HG02970 (cell line): Measurements from ENCODE around the gene NAV3.
A peak's percentile ranks its signal among the peaks of the same experiment; 100 is the strongest.

Experiments used
- ATAC-seq: cut with Tn5 transposase; IDR thresholded peaks from one replicate; pipeline ENCODE4 v1.9.1; 2021; ENCODE audit warnings: mild to moderate bottlenecking, moderate library complexity, moderate number of reproducible peaks; ENCODE audit not compliant: unreplicated experiment, low FRiP score

NAV3 gene

DNA sequence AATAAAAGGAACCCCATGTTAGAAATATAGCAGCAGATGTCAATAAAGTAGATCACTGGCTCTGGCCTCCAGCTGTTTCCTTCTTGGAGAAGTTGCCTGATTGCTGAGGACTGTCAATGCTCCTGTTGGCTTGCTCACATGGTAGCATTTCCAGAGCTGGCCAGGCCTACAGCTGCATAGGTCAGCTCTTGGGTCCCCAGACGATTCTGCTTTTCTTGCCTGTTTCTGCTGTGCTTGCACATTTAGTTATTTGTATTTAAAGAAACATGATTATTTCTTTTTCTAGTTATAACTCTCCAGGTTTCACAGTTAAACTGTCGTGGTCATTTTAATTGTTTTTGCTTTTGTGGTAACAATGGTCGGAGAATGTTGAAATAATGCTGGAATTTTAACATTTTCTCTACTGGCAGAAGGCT is 7.2 kb downstream of the NAV3 start:
- no peak for ATAC-seq

DNA sequence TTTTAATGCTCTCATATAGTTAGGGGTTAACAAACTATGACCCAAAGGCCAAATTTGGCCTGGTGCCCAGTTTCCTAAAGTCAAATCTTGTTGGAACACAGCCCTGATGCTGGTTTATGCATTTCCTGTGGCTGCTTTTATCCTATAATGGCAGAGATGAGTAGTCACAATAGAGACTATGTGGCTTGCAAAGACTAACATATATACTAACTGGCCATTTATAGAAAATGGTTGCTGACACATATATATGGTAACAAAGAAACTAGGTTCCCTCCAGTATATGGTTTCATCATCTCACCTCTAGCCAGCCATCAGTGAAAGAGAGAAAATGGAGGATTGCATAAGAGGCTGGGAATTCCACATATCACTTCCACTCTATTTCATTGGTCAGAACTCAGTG is 10.8 kb downstream of the NAV3 start:
- ATAC-seq, result no peak

DNA sequence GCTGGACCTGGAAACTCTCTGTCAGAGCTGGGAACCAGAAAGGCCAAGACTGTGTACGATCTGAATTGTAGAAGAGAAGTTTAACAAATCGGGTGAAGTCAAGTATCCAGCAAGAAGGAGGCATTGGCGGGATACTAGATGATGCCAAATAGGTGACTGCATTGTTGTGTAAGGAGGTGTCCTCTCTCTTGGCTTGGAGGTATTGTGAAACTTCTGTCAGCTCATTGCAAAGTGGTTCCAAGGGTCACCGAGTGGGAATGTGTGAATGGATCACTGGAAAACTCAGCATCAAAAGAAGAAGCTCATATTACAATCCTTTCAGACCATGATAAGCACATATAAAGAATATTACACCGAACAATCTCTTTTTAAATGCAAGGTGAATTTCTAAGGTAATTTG is 11.7 kb downstream of the NAV3 start:
- no peak for ATAC-seq

DNA sequence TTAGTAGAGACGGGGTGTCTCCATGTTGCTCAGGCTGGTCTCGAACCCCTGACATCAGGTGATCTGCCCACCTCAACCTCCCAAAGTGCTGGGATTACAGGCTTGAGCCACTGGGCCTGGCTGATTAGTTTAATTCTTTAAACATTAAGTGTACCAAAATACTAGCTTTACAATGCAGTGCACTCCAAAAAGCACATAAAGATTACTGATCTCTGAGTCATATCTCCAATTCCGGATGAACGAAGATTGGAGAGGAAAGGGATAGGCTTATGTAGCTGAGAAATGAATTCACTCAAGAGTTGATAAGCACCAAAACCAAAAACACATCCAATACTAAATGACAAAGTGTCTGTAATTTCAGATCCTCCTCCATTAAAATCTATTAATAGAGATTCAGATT is 15.1 kb downstream of the NAV3 start:
- no peak for ATAC-seq

DNA sequence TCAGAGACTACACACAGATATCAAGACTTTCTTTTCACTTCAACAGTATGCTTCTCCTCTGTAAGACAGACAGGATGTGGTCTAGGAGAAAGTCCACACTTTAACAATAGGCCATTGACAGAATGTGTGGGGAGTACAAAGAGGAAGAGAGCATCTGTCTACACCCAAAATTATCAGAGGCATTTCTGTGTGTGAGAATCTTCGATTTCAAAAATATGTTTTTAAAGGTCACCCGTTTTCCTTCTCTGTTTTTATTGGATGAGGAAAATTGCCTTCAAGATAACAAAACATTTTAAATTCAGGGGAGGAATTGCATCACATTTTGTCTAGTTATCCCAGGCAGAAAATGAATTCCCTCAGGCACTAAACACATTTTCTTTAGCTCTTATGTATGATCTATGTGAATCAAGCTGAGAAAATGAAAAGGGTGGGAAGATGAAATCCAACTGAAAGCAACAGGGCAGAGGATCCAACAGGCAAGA is 16.4 kb downstream of the NAV3 start:
- ATAC-seq, result peak; percentile 96

DNA sequence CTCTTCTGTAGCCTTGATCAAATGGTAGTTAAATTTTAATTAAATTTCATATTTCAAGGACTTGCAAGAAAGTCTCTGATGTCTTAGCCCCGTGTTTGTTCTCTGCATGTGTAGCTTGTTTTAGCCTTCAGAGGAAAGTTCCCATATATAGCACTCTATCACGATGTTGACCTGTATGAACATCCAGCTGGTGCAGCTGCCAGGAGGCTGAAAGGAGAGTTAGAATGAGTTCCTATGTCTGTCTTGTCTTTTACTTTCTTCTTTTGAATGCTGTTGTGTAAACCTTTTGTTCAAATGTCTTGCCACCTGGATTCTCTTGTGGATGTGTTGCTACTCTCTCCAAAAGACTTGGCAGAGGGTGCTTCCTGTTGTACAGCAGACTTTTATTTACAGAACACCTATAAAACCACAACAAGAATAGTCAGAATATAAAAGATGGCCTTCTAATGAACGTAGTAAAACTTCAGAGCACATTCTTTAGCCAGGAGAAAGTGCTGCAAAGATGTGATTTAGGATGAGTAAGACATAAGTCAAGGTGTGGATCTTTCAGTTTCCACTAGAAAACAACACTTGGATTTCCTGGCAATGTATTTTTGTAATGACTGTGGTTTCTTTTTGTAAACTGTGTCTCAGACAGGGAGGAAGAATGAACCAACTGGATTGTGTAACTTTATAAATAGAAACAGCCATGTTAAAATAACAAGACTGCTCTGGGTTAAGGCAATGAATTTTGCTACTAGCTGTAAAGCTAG is 17.2 kb downstream of the NAV3 start:
- ATAC-seq, result no peak

DNA sequence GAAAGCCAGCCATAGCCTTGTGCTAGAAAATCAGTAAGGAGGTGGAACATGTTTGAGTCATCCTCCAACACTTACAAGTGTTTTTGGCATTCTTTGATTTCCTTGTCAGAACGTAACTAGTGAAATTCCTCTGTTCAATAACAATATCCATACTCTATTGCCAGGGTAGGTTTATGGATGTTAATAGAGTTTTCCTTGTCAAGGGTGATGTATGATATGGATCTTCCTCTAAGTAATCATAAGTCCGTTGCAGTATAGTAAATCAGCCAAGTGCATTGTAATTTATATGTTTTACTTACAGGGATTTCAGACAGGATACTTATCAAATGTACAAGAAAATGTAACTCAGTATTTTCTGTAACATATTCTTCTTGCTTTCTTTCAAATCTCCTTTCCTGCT is 19.4 kb downstream of the NAV3 start:
- ATAC-seq, result no peak

DNA sequence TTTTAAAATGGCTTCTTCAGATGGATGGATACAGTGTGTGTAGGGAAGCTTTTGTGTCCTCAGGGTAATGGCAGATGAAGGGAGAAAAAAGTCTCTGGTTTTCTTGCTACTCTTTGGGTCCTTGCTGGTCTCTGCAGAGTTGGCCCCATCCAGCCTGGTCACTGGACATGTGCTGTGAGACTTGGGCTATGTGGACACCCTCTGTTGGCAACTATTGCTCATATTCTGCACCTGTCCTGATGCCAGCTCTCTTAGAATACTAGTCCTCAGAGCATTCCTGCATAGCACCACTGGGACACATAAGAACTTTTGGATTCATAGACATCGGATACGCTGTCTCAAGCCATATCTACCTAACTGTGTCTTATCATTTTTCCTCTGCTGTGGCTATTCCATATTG is 20.0 kb downstream of the NAV3 start:
- no peak for ATAC-seq

DNA sequence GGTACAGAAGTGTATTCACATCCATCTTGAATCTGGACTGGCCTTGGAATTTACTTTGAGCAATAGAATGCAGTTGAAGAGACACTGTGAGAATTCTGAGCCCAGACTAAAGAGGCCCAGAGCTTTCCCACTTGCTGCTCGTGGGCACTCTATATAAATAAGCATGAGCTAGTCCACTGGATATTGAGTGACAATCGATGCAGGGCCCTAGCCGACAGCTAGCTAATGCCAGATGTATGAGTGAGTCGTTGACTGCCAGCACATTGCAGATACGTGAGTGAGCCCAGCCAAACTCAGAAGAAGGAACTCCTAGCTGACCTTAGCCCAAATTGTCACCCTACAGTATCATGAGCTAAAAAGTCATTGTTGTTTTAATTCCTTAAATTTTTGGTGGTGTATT is 24.9 kb downstream of the NAV3 start:
- no peak for ATAC-seq

DNA sequence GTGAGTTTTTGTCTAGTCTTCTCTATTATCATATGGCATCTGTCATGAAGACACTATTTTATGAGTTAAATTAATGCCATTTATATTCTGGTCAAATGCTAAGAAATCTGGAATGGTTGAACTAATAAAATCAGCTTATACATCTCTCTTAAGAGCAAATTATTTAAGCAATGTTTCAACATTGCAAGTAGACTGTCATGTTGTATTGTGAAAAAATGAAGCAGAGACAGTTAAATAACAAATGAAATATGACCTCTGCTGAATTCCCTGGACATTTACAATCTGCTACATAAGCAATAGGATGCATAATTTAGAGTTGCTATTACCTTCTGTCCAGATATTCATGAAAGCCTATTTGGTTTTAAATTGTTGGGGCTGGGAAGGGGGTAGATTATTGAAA is 30.6 kb downstream of the NAV3 start:
- ATAC-seq, result no peak

DNA sequence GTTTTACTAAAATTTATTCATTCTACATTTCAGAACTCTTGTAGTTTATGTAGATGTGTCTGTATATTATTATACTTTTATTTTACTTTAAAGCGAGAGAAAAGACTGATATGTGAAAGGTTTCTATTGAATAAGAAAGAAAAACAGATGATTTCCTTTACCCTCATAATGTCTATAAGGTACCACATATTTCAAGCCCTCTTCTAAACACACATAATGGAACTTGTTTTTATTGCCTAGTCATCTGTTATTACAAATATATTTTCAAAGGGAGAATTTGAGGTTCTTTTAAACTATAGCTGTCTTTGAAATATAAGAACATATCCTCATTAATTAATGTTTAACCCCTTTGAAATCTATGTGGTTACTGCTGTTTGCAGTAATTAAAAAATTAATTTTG is 34.5 kb downstream of the NAV3 start:
- ATAC-seq, result no peak

DNA sequence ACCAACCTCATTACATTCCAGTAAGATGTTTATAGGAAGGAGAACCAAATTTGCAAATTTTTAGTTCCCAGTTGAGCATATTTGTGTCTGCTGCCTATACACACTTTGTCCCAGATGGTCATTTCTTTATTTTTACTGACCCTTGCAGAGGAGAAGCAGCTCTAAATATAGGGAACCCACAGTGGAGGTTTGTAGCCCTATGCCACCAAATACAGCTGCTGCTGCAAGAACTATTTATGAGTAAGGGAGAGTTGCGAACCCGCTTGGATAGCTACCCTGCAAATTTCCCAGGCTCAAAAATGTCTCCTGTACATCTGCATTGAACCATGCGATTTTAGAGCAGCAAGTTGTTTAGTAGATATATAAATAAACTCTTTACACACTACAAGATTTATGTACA is 48.2 kb downstream of the NAV3 start:
- no peak for ATAC-seq

DNA sequence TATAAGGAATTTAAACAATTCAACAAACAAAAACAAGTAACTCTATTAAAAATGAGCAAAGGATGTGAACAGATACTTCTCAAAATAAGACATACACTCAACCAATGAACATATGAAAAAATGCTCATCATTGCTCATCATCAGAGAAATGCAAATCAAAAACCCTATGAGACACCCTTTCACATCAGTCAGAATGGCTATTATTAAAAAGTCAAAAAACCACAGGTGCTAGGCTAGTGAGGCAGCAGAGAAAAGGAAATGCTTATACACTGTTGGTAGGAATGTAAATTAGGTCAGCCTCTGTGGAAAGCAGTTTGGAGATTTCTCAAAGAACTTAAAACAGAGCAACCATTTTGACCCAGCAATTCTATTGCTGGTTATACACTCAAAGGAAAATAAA is 52.0 kb downstream of the NAV3 start:
- no peak for ATAC-seq

DNA sequence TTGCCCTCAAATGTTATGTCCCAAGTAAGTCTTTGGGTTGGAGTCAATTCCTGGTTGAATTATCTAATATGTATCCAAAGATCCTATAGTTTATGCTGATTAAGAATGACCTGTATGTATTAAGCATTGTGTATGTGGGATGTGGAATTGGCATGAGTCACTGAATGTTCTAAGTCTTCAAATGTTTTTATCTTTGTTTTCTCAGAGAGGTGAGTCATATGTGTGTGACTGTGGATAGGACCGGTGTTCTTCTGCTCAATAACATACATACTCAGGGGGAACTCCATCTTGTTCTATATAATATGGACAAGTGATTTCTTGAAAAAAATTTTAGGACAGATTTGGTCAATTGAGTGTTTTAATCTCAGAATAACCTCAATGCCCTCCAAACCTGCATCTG is 57.9 kb downstream of the NAV3 start:
- no peak for ATAC-seq

DNA sequence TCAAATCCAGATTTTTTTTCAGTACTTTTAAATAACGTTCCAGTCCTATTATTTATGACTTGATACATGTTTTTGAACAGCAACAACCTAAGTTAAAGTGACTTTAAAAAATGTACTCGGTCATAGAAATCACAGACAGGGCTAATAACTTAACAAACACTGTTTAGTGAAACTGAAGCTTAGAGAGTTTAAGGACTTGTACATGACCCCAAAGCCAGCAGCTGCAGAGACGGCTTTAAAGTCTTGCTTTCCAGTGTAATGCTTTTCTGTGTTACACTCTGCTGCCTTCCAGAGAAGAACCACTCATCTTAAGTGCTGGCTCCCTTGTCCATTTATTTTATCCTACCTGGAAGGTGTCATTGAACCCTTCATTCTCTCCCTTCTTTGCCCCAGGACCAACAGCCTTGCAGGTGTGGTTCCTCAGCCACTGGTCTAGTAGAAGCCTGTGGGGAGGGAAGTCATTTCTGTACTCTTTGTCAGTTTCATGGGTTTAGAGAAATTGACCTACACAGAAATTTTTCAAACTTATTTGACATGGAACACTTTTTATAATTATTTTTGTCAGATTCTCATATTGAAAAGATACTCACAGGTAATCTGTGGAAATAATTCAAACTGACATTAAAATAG is 60.9 kb downstream of the NAV3 start:
- no peak for ATAC-seq

DNA sequence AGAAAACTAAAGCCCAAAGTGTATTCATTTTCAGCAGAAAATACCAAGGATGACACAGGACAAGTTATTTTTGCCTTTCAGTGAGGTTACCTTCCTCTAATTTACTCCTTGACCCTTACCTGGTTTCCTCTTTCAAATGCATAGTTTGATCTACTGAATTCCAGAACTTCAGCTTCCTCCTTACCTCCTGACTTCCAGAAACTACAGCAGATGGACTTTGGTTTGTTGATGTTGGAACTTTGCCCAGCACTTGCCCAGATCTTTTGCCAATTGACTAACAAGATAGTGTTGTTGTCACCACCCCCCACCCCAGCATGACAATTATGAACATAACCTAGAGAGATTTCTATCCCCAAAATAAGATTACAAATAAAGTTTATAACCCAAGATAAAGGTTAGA is 63.2 kb downstream of the NAV3 start:
- ATAC-seq, result no peak

DNA sequence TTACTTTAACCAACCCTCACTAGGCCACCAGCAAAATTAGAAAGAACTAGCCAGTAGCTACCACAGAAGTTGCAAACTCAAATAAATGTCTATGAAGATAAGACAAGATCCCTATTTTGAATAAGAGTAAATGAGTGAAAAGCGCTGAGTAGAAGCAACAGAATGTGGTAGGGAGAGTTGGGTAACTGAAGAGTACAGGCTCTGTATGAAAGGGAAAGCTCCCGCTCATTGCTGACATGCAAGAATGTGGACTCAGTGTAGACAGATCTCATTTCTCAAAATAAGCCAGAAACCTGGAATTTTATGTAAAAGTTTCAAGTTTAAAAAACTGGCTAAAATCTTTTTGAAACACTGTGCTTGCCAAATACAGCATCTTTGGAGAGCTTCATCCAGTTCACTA is 63.9 kb downstream of the NAV3 start:
- no peak for ATAC-seq

DNA sequence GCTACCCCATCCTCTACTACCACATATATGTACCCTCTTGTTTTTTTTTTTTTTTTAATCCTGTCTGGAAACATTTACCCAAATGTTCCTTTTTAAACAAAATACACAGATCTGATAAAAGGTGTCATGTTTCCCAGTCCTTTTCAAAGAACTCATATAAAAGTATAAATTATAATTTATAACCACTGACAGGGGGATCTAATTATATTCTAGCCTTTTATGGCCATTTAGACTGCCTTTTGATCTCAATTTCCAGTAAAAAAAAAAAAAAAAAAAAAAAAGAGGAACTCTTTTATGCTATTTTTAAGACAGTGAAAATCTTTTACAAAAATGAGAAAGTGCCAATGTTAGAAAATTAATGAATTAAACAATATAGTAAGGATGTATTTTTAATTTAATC is 65.0 kb downstream of the NAV3 start:
- no peak for ATAC-seq

DNA sequence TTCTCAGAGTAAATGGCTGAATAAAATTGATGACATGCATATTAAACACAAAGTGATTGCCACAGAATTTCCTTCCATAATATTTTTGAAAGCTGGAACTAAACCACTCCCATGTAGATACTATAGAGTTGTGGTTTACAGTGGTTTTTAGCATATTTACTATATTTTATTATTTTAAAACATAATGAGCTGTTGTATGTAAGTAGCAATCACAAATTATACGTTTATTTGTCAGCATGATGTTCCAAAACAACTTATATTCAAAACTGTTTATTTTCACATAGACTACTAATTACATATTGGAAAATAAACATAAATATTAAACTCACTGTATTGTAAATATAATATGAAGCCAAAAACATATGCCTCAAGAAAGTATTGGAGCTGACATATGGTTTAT is 77.2 kb downstream of the NAV3 start:
- ATAC-seq, result no peak

DNA sequence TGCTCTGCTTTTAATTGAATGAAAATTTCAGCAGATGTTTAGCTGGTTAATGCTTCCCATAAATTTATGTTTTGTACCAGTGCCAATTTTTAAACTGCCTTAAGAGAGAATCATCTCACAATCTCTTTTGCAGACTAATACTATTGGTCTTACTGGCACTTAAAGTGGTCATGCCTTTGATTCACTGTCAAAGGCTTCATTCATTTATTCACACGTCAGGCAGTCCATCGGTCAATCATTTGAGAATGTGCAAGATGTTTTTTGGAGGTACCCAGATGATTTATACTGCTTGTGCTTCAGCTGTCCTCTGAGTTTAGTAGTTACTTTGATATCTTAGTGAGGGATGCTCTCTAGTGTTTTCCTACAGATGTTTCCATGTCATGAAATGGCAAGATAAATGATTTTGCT is 83.4 kb downstream of the NAV3 start:
- ATAC-seq, result no peak

DNA sequence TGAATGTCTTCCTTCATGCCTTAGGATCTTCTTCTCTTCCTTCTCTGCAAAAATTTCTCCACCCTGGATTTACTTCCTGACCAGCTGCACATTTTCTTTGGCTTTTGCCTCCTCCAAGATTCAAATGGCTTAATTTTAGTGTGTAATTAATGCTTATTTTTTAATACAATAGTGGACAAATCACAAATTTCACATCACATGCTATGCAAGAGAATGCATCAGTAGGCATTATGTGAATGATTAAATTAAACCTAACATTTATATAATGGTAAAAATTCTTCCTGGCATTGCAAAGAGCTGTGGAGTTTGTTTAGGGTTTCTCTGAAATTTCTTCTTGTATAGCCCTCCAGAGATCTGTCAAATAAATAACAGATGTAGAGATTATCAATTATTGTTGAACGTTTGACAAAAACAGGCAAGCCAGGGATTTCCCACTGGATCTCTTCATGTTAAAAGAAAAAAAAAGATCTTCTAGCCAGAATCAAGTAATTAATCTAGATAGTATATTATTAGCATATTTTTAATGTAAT is 84.4 kb downstream of the NAV3 start:
- ATAC-seq, result no peak

DNA sequence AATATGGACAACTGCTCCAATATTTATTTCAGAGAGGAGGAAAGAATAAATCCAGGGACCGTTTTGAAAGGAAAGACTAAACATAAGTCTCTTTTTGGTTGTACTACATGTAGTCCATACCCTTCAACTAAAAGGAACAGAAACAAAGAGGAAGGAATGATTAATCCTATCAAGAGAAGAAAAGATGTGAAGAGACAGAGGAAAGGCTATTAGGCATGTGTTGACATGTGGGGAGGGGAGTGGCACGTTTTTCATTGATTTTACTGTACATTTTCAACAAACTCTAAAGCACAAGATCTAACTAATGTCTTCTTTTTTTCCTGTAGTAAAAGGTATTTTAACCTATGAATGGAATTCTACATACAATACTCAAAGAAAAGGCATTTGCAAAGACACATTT is 85.6 kb downstream of the NAV3 start:
- no peak for ATAC-seq
